ENCODE data around the gene APH1A. TPM values are rescaled to one million over a fixed set of nuclear protein-coding genes. Genes with fewer than 3 reads are reported as not detected.

Gene APH1A
- total RNA-seq, 4 donors from 2014 or later: 33.2 to 96.7 (median 68.8) TPM

GRCh38 chr1:150302338-150302737, 33.5 kb upstream of the APH1A start:
- intact Hi-C loops (cut with DNase I; ENCODE audit: low total_unique reads): no loop called here

GRCh38 chr1:150299716-150300115, 30.9 kb upstream of the APH1A start:
- no peak overlapping the region for H3K27ac ChIP-seq
- no peak overlapping the region for H3K4me3 ChIP-seq
- no peaks in the 10 kb centered on the region for H3K36me3 ChIP-seq
- no peaks in the 10 kb centered on the region for H3K4me1 ChIP-seq
- H3K27me3 ChIP-seq: no peaks in the 10 kb centered on the region
- H3K9me3 ChIP-seq: no peaks in the 10 kb centered on the region
- TF ChIP-seq POLR2A (IDR thresholded peaks at IDR 0.05) (no peak), CTCF (IDR thresholded peaks at IDR 0.05) (no peak)
- intact Hi-C loops (cut with DNase I; ENCODE audit: low total_unique reads): no loop called here
- DNase-seq: no peak

More at GRCh38 chr1:150302338-150302737, 33.5 kb upstream of the APH1A start:
- Histone ChIP-seq H3K27ac (no peak overlapping the region), H3K4me1 (no peaks in the 10 kb centered on the region), H3K4me3 (no peak overlapping the region), H3K36me3 (no peaks in the 10 kb centered on the region), H3K9me3 (no peaks in the 10 kb centered on the region), H3K27me3 (no peaks in the 10 kb centered on the region)
- TF ChIP-seq CTCF (IDR thresholded peaks at IDR 0.05) (no peak), POLR2A (IDR thresholded peaks at IDR 0.05) (no peak)
- no peak for DNase-seq

DNA sequence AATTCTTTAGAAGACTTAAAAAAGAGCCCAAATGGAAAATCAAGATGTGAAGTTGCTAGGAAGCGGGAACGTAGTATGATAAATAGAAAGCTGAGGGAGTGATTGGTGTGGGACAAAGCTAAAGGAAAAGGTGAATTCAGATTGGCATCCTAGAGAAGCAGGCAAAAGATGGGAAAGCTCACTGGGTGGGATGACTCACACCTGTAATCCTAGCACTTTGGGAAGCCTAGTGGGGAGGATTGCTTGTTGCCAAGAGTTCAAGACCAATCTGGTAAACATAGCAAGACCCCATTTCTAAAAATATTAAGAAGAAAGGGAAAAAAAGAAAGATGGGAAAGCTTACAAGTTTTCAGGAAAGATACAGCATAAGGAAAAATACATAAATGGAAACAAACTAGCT, 26.7 kb upstream of the APH1A start:
- Histone ChIP-seq H3K36me3 (no peaks in the 10 kb centered on the region), H3K27me3 (no peaks in the 10 kb centered on the region), H3K9me3 (no peaks in the 10 kb centered on the region), H3K4me3 (no peak overlapping the region), H3K27ac (no peak overlapping the region), H3K4me1 (peaks cover 0 to 3% of the 10 kb centered on the region in 2 donors)
- no peak for TF ChIP-seq CTCF (IDR thresholded peaks at IDR 0.05)
- no peak for TF ChIP-seq POLR2A (IDR thresholded peaks at IDR 0.05)
- intact Hi-C loops (cut with DNase I; ENCODE audit: low total_unique reads): no loop called here
- DNase-seq: no peak

DNA sequence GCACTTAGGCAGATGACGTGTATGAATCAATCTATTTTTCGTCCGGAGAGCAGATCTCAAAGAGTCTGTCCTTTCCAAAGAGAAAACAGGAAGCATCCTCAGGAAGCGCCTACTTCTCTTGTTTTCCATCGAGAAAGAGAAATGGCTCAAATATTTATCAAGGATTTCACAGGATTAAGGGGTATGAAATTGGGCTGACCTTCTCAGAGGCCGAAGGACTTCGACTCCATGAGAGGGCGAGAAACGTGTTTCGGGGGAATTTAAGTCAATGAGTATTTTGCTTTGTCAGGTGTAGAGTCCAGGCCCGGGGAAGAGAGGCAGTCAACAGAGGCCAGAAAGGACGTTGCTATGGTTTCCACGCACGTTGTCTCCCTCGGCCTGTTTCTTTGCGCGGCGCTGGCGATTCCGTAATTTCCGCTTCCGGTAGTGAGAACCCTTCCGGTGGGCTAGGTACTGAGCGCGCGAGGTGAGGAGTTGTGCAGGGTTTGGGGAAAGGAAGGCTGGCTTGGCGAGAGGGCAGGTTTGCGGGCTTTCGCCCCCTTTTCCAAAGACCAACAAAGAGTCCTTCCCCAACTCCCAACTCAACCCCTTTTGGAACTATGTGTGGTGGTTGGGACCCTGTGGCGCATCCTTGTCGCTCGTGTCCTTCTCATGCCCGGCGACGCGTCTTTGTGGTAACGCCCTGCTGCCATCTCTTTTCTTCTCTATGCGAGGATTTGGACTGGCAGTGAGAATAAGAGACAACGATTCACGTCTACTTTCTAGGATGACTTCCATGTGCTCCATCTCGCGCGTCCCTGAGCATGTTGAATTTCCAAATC, 24.8 kb upstream of the APH1A start, which contains the start of gene MRPS21:
Gene MRPS21 (plus strand): TSS at position 429 of the 821 bp plus-strand sequence. CDS start 506 bp downstream, outside the sequence.
- intact Hi-C loops (cut with DNase I; ENCODE audit: low total_unique reads): no loop called here
- TF ChIP-seq CTCF (IDR thresholded peaks at IDR 0.05) (no peak), POLR2A (IDR thresholded peaks at IDR 0.05) (peak; percentile 21 to 73)

DNA sequence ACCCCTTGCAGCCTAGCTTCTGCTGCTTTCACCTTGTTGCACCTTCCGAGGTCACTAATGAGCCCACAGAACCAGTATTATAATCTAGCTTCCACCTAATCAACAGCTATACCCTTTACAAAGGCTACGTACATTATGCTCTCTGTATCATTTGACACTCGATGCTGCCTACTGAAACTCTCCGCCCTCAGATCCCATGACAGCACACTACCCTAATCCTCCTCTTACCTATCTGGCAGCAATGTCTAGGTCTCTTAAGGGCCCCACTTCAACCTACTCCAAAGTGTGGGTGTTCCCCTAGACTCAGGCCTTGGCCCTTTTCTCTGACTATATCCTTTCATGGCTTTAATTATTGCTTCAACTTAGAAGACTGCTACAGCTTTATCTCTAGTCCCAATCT, 20.0 kb upstream of the APH1A start:
- Histone ChIP-seq H3K36me3 (no peaks in the 10 kb centered on the region), H3K9me3 (no peaks in the 10 kb centered on the region), H3K4me3 (no peak overlapping the region), H3K27me3 (no peaks in the 10 kb centered on the region), H3K4me1 (peaks cover 0 to 3% of the 10 kb centered on the region in 2 donors), H3K27ac (no peak overlapping the region)
- intact Hi-C loops (cut with DNase I; ENCODE audit: low total_unique reads): no loop called here
- TF ChIP-seq CTCF (IDR thresholded peaks at IDR 0.05) (no peak), POLR2A (IDR thresholded peaks at IDR 0.05) (no peak)
- no peak for DNase-seq

More for the DNA sequence above, 24.8 kb upstream of the APH1A start, which contains the start of gene MRPS21:
- Histone ChIP-seq H3K4me1 (peaks cover 0 to 3% of the 10 kb centered on the region in 2 donors), H3K36me3 (no peaks in the 10 kb centered on the region), H3K4me3 (peak within 1 kb of the TSS; percentile 60 to 84), H3K9me3 (no peaks in the 10 kb centered on the region), H3K27ac (peak within 1 kb of the TSS; percentile 73 to 83), H3K27me3 (no peaks in the 10 kb centered on the region)
- DNase-seq: peak; percentile 89 to 90

Measured in uterus (tissue), 4 donors.